H9 (cell line): ENCODE measurements around the gene USH2A. TPM values are rescaled to one million over a fixed set of nuclear protein-coding genes. Genes with fewer than 3 reads are reported as not detected.

ENCODE experiments used
- DNase-seq: peaks from one replicate; pipeline ENCODE4 v3.0.0-alpha.2; 2017
- H2AFZ ChIP-seq: one replicate; pipeline ENCODE4 v1.6.1; 2013; ENCODE audit warnings: mild to moderate bottlenecking, low read length, control low read depth, moderate library complexity
- H2AK5ac ChIP-seq: 2 replicates; pipeline ENCODE4 v1.6.1; 2013; ENCODE audit warnings: low read length, control low read depth, mixed read lengths; ENCODE audit not compliant: insufficient read length
- H2BK120ac ChIP-seq: one replicate; pipeline ENCODE4 v1.6.1; 2013; ENCODE audit warnings: low read depth, mild to moderate bottlenecking, low read length, control low read depth, inconsistent platforms; ENCODE audit not compliant: poor library complexity, severe bottlenecking
- H2BK12ac ChIP-seq: 2 replicates; pipeline ENCODE4 v1.6.1; 2013; ENCODE audit warnings: low read length, control low read depth, mixed read lengths, low read depth; ENCODE audit not compliant: insufficient read length
- H2BK15ac ChIP-seq: 2 replicates; pipeline ENCODE4 v1.6.1; 2013; ENCODE audit warnings: low read depth, low read length, control low read depth
- H2BK20ac ChIP-seq: one replicate; pipeline ENCODE4 v1.6.1; 2013; ENCODE audit warnings: low read depth, mild to moderate bottlenecking, low read length, control low read depth, inconsistent platforms; ENCODE audit not compliant: poor library complexity, severe bottlenecking
- H2BK5ac ChIP-seq: 2 replicates; pipeline ENCODE4 v1.6.1; 2013; ENCODE audit warnings: low read length, control low read depth, mixed read lengths; ENCODE audit not compliant: insufficient read length
- H3K14ac ChIP-seq: 2 replicates; pipeline ENCODE4 v1.6.1; 2013; ENCODE audit warnings: low read length, control low read depth; ENCODE audit not compliant: insufficient read depth
- H3K18ac ChIP-seq: 2 replicates; pipeline ENCODE4 v1.6.1; 2013; ENCODE audit warnings: low read depth, mild to moderate bottlenecking, mixed read lengths, low read length, control low read depth; ENCODE audit not compliant: insufficient read length
- H3K23ac ChIP-seq: 2 replicates; pipeline ENCODE4 v1.6.1; 2013; ENCODE audit warnings: low read length, control low read depth, mixed read lengths, low read depth; ENCODE audit not compliant: insufficient read length
- H3K23me2 ChIP-seq: 2 replicates; pipeline ENCODE4 v1.6.1; 2013; ENCODE audit warnings: low read depth, mild to moderate bottlenecking, mixed read lengths, low read length, control low read depth; ENCODE audit not compliant: insufficient read length, poor library complexity, severe bottlenecking
- H3K27ac ChIP-seq: 2 replicates; pipeline ENCODE4 v1.5.1; 2013; ENCODE audit warnings: low read length, control low read depth, mixed read lengths, low read depth; ENCODE audit not compliant: insufficient read length
- H3K27me3 ChIP-seq: 2 replicates; pipeline ENCODE4 v1.6.1; 2013; ENCODE audit warnings: low read length, control low read depth, inconsistent platforms; ENCODE audit not compliant: insufficient read depth
- H3K4ac ChIP-seq: 2 replicates; pipeline ENCODE4 v1.6.1; 2013; ENCODE audit warnings: low read depth, mild to moderate bottlenecking, control low read depth, inconsistent platforms, low read length, moderate library complexity
- H3K4me1 ChIP-seq: 2 replicates; pipeline ENCODE4 v1.6.1; 2013; ENCODE audit warnings: low read length, control low read depth, inconsistent platforms; ENCODE audit not compliant: insufficient read depth
- H3K4me2 ChIP-seq: 2 replicates; pipeline ENCODE4 v1.6.1; 2013; ENCODE audit warnings: low read length, control low read depth, mixed read lengths; ENCODE audit not compliant: insufficient read length, insufficient read depth
- H3K56ac ChIP-seq: 2 replicates; pipeline ENCODE4 v1.6.1; 2013; ENCODE audit warnings: low read depth, mild to moderate bottlenecking, mixed read lengths, low read length, control low read depth; ENCODE audit not compliant: insufficient read length
- H3K79me1 ChIP-seq: 2 replicates; pipeline ENCODE4 v1.6.1; 2013; ENCODE audit warnings: low read depth, mild to moderate bottlenecking, moderate library complexity, low read length, control low read depth, inconsistent platforms; ENCODE audit not compliant: insufficient read depth, poor library complexity, severe bottlenecking
- H3K79me2 ChIP-seq: 2 replicates; pipeline ENCODE4 v1.6.1; 2013; ENCODE audit warnings: low read length, control low read depth, inconsistent platforms; ENCODE audit not compliant: insufficient read depth
- H3K9ac ChIP-seq: 2 replicates; pipeline ENCODE4 v1.6.1; 2013; ENCODE audit warnings: low read length, control low read depth, mixed read lengths; ENCODE audit not compliant: insufficient read length; ENCODE audit errors: extremely low read depth
- H3K9me3 ChIP-seq: one replicate; pipeline ENCODE4 v1.6.1; 2013; ENCODE audit warnings: low read depth, low read length, inconsistent platforms; ENCODE audit not compliant: control insufficient read depth
- H3T11ph ChIP-seq: one replicate; pipeline ENCODE4 v1.6.1; 2013; ENCODE audit warnings: mild to moderate bottlenecking, low read length, control low read depth, inconsistent platforms
- H4K20me1 ChIP-seq: one replicate; pipeline ENCODE4 v1.6.1; 2013; ENCODE audit not compliant: control insufficient read depth, insufficient read length, insufficient read depth
- H4K5ac ChIP-seq: 2 replicates; pipeline ENCODE4 v1.6.1; 2013; ENCODE audit warnings: low read depth, mild to moderate bottlenecking, mixed read lengths, low read length, control low read depth; ENCODE audit not compliant: insufficient read length
- H4K8ac ChIP-seq: replicated peaks from 2 replicates; pipeline ENCODE4 v1.6.1; 2013; ENCODE audit warnings: low read length, control low read depth, mixed read lengths, low read depth; ENCODE audit not compliant: insufficient read length
- H4K91ac ChIP-seq: 2 replicates; pipeline ENCODE4 v1.6.1; 2013; ENCODE audit warnings: low read depth, mild to moderate bottlenecking, moderate library complexity, mixed read lengths, low read length, control low read depth; ENCODE audit not compliant: insufficient read length
- H3K27ac Mint-ChIP-seq, 3 experiments: 2 replicates in 2 of 3; 3 replicates in 1 of 3; pipeline ENCODE4 v1.8.0; 2020 to 2021; ENCODE audit warnings: mixed read lengths in 3 of 3, mild to moderate bottlenecking in 1 of 3, moderate library complexity in 1 of 3
- H3K27me3 Mint-ChIP-seq: 2 replicates; pipeline ENCODE4 v1.8.0; 2021; ENCODE audit warnings: low read depth, mild to moderate bottlenecking, moderate library complexity, mixed read lengths
- H3K36me3 Mint-ChIP-seq, 3 experiments: 2 replicates in 2 of 3; 3 replicates in 1 of 3; pipeline ENCODE4 v1.8.0; 2020 to 2021; ENCODE audit warnings: low read depth in 3 of 3, mixed read lengths in 3 of 3; ENCODE audit not compliant: insufficient read depth in 1 of 3
- H3K4me1 Mint-ChIP-seq, 2 experiments: 2 replicates each; pipeline ENCODE4 v1.8.0; 2020; ENCODE audit warnings: mixed read lengths in 2 of 2
- H3K4me3 Mint-ChIP-seq, 2 experiments: 2 replicates in 1 of 2; 3 replicates in 1 of 2; pipeline ENCODE4 v1.8.0; 2020 to 2021; ENCODE audit warnings: mild to moderate bottlenecking in 2 of 2, mixed read lengths in 2 of 2, moderate library complexity in 1 of 2
- H3K9me3 Mint-ChIP-seq, 2 experiments: 2 replicates in 1 of 2; 3 replicates in 1 of 2; pipeline ENCODE4 v1.8.0; 2020; ENCODE audit warnings: mild to moderate bottlenecking in 2 of 2, mixed read lengths in 2 of 2, moderate library complexity in 1 of 2
- CTCF ChIP-seq: fragments of 200-600 bp; sonication (generic); conservative IDR thresholded peaks from 3 replicates; pipeline ENCODE4 v1.8.0; 2021; ENCODE audit warnings: antibody characterized with exemption, mild to moderate bottlenecking
- WGBS: extraction: QIAGEN DNeasy Blood & Tissue Kit; methylation state at CpG from one replicate; pipeline ENCODE4 v1.1.7; 2013; ENCODE audit warnings: missing lambda C conversion rate, low lambda C conversion rate, mixed read lengths; ENCODE audit not compliant: insufficient read length; ENCODE audit errors: extremely low coverage; 5-methylcytosine and 5-hydroxymethylcytosine counted together
- total RNA-seq: library from RNA; stranded (reverse); gene quantifications from 2 replicates; pipeline ENCODE4 v1.2.1, GENCODE V29; 2021

Gene USH2A
- total RNA-seq, 1 experiment from 2014 or later: 0.11 TPM

DNA sequence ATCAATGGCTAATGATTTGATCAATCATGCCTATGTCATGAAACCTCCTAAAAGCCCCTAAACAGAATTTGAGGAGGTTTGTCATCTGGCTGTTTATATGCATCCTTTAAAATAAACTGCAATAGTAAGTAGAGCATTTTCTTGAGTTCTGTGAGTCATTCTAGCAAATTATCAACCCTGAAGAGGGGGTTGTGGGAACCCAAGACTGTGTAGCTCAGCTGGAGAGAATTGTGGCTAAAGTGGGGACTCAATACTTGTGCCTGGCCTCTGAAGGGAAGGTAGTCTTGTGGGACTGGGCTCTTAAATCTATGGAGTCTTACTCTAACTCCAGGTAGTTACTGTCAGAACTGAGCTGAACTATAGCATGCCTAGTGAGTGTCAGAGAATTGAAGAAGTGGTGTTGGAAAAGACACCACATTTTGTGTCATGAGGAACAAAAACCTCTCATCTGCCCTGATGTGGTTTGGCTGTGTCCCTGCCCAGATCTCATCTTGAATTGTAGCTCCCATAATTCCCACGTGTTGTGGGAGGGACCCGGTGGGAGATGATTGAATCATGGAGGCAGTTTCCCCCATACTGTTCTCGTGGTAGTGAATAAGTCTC lies 402.4 kb downstream of the USH2A start:
- no peaks in the 10 kb centered on the region for H3K79me2 ChIP-seq
- H3K79me1 ChIP-seq: no peaks in the 10 kb centered on the region
- H3K4me2 ChIP-seq: no peak overlapping the region
- H4K5ac ChIP-seq: no peak overlapping the region
- H3K18ac ChIP-seq: no peak overlapping the region
- no peak overlapping the region for H2BK15ac ChIP-seq
- H3K23ac ChIP-seq: no peak overlapping the region
- DNase-seq: no peak
- Mint-ChIP-seq H3K4me3 (no peak overlapping the region), H3K27ac (no peak overlapping the region), H3K9me3 (no peaks in the 10 kb centered on the region), H3K36me3 (no peaks in the 10 kb centered on the region), H3K27me3 (no peaks in the 10 kb centered on the region; the same call in 1 of the 2 replicates), H3K4me1 (no peaks in the 10 kb centered on the region)
- H2BK120ac ChIP-seq: no peak overlapping the region
- TF ChIP-seq CTCF: no peak
- no peak overlapping the region for H3K4ac ChIP-seq
- no peaks in the 10 kb centered on the region for H3K4me1 ChIP-seq
- no peaks in the 10 kb centered on the region for H3K27me3 ChIP-seq
- no peaks in the 10 kb centered on the region for H3K9me3 ChIP-seq
- no peak overlapping the region for H3T11ph ChIP-seq
- H3K27ac ChIP-seq: no peak overlapping the region
- no peak overlapping the region for H3K56ac ChIP-seq
- no peak overlapping the region for H2AFZ ChIP-seq
- no peak overlapping the region for H2BK20ac ChIP-seq
- WGBS: no CpG with 5 or more reads among the region's 3 CpGs
- no peak overlapping the region for H2AK5ac ChIP-seq
- H3K23me2 ChIP-seq: no peaks in the 10 kb centered on the region
- H4K8ac ChIP-seq: no peak overlapping the region
- H3K9ac ChIP-seq: no peak overlapping the region
- no peak overlapping the region for H2BK5ac ChIP-seq
- no peak overlapping the region for H2BK12ac ChIP-seq
- no peak overlapping the region for H4K91ac ChIP-seq
- H4K20me1 ChIP-seq: no peaks in the 10 kb centered on the region
- H3K14ac ChIP-seq: no peak overlapping the region
